Activated CD8-positive, alpha-beta memory T cell treated with anti-CD3 and anti-CD28 coated beads, Interleukin-2, amount 10 ng/mL, durations not matched to agents 7 days and 5 days (primary cell): Measurements from ENCODE around the gene KIF19. TPM values are rescaled to one million over a fixed set of nuclear protein-coding genes. Genes with fewer than 3 reads are reported as not detected.

Experiments
- ATAC-seq: fragments of 150-1000 bp; cut with Tn5 transposase; one replicate; pipeline ENCODE4 v1.10.0; 2021; ENCODE audit warnings: moderate library complexity
- CTCF ChIA-PET: fragments of 350-600 bp; sonication (Branson Sonifier 250); formaldehyde crosslinking; loops from one replicate; lab custom pipeline; 2021; ENCODE audit warnings: antibody characterized with exemption; lab: Charles Lee
- DNase-seq: peaks from one replicate; pipeline ENCODE4 v3.0.0-alpha.2; 2020
- H3K27ac Mint-ChIP-seq: one replicate; pipeline ENCODE4 v1.8.0; 2021; ENCODE audit warnings: mild to moderate bottlenecking, mixed read lengths
- H3K27me3 Mint-ChIP-seq: one replicate; pipeline ENCODE4 v1.8.0; 2021; ENCODE audit warnings: mixed read lengths
- H3K36me3 Mint-ChIP-seq: one replicate; pipeline ENCODE4 v1.8.0; 2021; ENCODE audit warnings: mild to moderate bottlenecking, mixed read lengths
- H3K4me1 Mint-ChIP-seq: one replicate; pipeline ENCODE4 v1.8.0; 2021; ENCODE audit warnings: mixed read lengths
- H3K4me3 Mint-ChIP-seq: one replicate; pipeline ENCODE4 v1.8.0; 2021; ENCODE audit warnings: mild to moderate bottlenecking, moderate library complexity, mixed read lengths
- H3K9me3 Mint-ChIP-seq: one replicate; pipeline ENCODE4 v1.8.0; 2022; ENCODE audit warnings: low read depth, mixed read lengths
- total RNA-seq, 2 experiments: library from RNA; stranded (reverse); gene quantifications; one replicate each; pipeline ENCODE4 v1.2.3, GENCODE V29; 2021

The KIF19 gene
- total RNA-seq, 2 experiments from 2014 or later, result 0.42 to 1.6 TPM

- CTCF ChIA-PET, result interaction anchor here (1.0 kb wide), 2 partner anchors 13 to 47 kb away, joined by 3 read pairs; partner anchors contain the start of gene BTBD17
Measured at GRCh38 chr17:74314877-74315276, 11.1 kb upstream of the KIF19 start.

GRCh38 chr17:74316220-74316619, 9.8 kb upstream of the KIF19 start:
- Mint-ChIP-seq H3K9me3 (peaks cover 5% of the 10 kb centered on the region), H3K27ac (no peak overlapping the region), H3K36me3 (no peaks in the 10 kb centered on the region), H3K4me1 (no peaks in the 10 kb centered on the region), H3K4me3 (no peak overlapping the region), H3K27me3 (peaks cover 2% of the 10 kb centered on the region)
- no peak for DNase-seq
- CTCF ChIA-PET, result interaction anchor here (0.8 to 1.0 kb wide), 2 partner anchors 13 to 15 kb away, joined by 3 to 4 read pairs; no protein-coding TSS in a partner anchor
- no peak for ATAC-seq

More at GRCh38 chr17:74314877-74315276, 11.1 kb upstream of the KIF19 start:
- H3K4me1 Mint-ChIP-seq, result no peaks in the 10 kb centered on the region
- H3K9me3 Mint-ChIP-seq, result peaks cover 5% of the 10 kb centered on the region
- H3K27me3 Mint-ChIP-seq, result no peaks in the 10 kb centered on the region
- ATAC-seq (no peak), DNase-seq (no peak)
- no peaks in the 10 kb centered on the region for H3K36me3 Mint-ChIP-seq
- no peak overlapping the region for H3K4me3 Mint-ChIP-seq
- H3K27ac Mint-ChIP-seq, result no peak overlapping the region

GRCh38 chr17:74317071-74317470, 9.0 kb upstream of the KIF19 start:
- Mint-ChIP-seq H3K27me3 (peaks cover 6% of the 10 kb centered on the region), H3K4me1 (no peaks in the 10 kb centered on the region), H3K27ac (no peak overlapping the region), H3K9me3 (peaks cover 5% of the 10 kb centered on the region), H3K36me3 (no peaks in the 10 kb centered on the region), H3K4me3 (no peak overlapping the region)
- no peak for DNase-seq
- CTCF ChIA-PET, result no interaction called here
- ATAC-seq, result no peak

DNA sequence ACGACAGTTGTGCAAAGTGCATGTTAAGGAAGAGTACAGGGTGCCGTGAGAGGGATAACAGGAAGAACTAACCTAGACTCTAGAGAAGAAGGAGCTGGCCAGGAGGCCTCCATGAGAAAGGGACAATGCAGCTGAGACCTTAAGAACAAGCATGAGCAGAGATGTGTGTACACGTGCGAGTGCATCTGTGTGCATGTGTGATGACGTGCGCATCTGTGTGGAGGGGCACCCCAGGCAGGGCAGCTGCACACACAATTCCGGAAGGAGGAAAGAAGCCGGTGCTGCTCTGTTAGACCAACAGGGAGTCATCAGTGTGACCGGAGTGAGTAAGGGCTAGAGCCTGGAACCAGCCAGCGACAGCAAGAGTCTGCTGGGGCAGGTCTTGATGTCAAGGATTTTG, 7.6 kb upstream of the KIF19 start:
- Mint-ChIP-seq H3K27me3 (peaks cover 12% of the 10 kb centered on the region), H3K27ac (no peak overlapping the region), H3K4me3 (no peak overlapping the region), H3K36me3 (no peaks in the 10 kb centered on the region), H3K9me3 (no peaks in the 10 kb centered on the region), H3K4me1 (no peaks in the 10 kb centered on the region)
- CTCF ChIA-PET, result interaction anchor here (3.4 kb wide), 1 partner anchor 35 kb away, joined by 12 read pairs; no protein-coding TSS in a partner anchor
- ATAC-seq (no peak), DNase-seq (no peak)

DNA sequence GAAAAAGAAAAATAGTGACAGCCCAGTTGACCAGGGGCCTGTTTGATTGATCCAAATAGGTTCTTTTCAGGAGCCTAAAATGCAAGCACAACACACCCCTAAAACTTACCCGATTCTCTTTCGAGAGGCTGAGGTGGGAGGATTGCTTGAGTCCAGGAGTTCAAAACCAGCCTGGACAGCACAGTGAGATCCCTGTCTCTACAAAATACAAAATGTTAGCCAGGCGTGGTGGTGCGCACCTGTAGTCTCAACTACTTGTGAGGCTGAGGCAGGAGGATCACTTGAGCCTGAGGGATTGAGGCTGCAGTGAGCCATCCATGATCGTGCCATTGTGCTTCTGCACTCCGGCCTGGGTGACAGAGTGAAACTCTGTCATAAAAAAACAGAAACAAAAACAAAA, 1.5 kb upstream of the KIF19 start:
- Mint-ChIP-seq H3K4me3 (no peak overlapping the region), H3K27me3 (peaks cover 34% of the 10 kb centered on the region), H3K4me1 (peaks cover 30% of the 10 kb centered on the region), H3K9me3 (no peaks in the 10 kb centered on the region), H3K27ac (no peak overlapping the region), H3K36me3 (no peaks in the 10 kb centered on the region)
- CTCF ChIA-PET, result no interaction called here
- ATAC-seq (no peak), DNase-seq (no peak)

GRCh38 chr17:74325376-74325742, 667 bp upstream of the KIF19 start:
- Mint-ChIP-seq H3K27ac (no peak overlapping the region), H3K4me1 (peaks cover 33% of the 10 kb centered on the region), H3K36me3 (no peaks in the 10 kb centered on the region), H3K9me3 (no peaks in the 10 kb centered on the region), H3K4me3 (peak overlapping the region; percentile 19), H3K27me3 (peaks cover 34% of the 10 kb centered on the region)
- ATAC-seq (peak; percentile 5), DNase-seq (no peak)
- CTCF ChIA-PET, result interaction anchor here (0.6 kb wide), 1 partner anchor 31 kb away, joined by 3 read pairs; no protein-coding TSS in a partner anchor

DNA sequence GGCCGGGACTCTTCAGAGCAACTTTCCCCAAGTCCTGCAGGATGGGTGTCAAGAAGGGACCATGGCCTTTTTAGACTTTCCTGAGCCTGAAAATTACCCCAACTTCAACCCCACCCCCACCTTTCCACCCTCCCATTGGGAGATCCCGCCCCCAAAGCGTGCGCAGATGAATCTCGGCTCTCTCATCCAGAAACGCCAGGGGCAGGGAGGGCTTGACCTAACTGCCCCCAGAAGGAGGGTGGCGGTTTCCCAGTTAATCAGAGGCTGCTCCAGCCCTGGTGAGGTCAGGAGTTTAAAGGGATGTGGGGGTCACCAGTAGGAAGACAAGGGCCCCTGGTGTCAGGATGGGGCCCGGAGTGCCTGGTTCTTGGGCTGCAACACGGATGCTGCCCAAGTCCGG, 480 bp downstream of the KIF19 start:
- Mint-ChIP-seq H3K4me3 (peak overlapping the region; percentile 36), H3K9me3 (no peaks in the 10 kb centered on the region), H3K4me1 (peaks cover 33% of the 10 kb centered on the region), H3K27ac (no peak overlapping the region), H3K27me3 (peaks cover 32% of the 10 kb centered on the region), H3K36me3 (no peaks in the 10 kb centered on the region)
- DNase-seq, result no peak
- CTCF ChIA-PET, result interaction anchor here (0.7 to 4.4 kb wide), 3 partner anchors 22 to 36 kb away, joined by 4 to 21 read pairs (median 4); partner anchors contain the start of gene BTBD17
- ATAC-seq, result no peak

DNA sequence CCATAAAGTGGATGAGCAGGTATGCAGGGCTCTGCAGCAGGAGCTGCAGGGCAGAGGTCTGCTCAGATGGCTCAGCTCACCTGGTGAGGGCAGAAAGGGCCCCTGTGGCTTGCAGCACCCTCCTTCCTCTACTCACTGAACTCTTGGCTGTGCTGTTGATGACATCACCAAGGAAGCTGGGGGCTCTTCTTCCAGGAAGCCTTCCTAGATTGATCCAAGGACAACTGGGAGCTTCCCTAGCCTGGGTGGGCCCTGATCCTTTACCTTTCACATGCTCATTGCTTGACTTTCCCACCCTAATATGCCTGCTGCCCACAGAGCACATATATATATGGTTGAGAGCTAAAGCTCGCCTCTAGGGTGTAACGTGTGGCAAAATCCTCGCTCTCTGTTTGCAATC, 2.5 kb downstream of the KIF19 start:
- Mint-ChIP-seq H3K27me3 (peaks cover 22% of the 10 kb centered on the region), H3K4me1 (peaks cover 38% of the 10 kb centered on the region), H3K4me3 (no peak overlapping the region), H3K36me3 (no peaks in the 10 kb centered on the region), H3K9me3 (no peaks in the 10 kb centered on the region), H3K27ac (peak overlapping the region; percentile 57)
- CTCF ChIA-PET, result interaction anchor here (1.0 to 4.4 kb wide), 6 partner anchors 19 to 40 kb away, joined by 3 to 21 read pairs (median 6); partner anchors contain the start of gene GPR142
- DNase-seq (no peak), ATAC-seq (no peak)

- Mint-ChIP-seq H3K27ac (peak overlapping the region; percentile 71), H3K4me3 (no peak overlapping the region), H3K9me3 (no peaks in the 10 kb centered on the region), H3K36me3 (no peaks in the 10 kb centered on the region), H3K27me3 (peaks cover 18% of the 10 kb centered on the region), H3K4me1 (peaks cover 43% of the 10 kb centered on the region)
- no peak for DNase-seq
- CTCF ChIA-PET, result interaction anchor here (1.1 to 4.4 kb wide), 5 partner anchors 18 to 116 kb away, joined by 3 to 21 read pairs (median 8); partner anchors contain the start of genes GPR142 and TTYH2
- no peak for ATAC-seq
Measured at GRCh38 chr17:74329378-74329777, 3.4 kb downstream of the KIF19 start.

DNA sequence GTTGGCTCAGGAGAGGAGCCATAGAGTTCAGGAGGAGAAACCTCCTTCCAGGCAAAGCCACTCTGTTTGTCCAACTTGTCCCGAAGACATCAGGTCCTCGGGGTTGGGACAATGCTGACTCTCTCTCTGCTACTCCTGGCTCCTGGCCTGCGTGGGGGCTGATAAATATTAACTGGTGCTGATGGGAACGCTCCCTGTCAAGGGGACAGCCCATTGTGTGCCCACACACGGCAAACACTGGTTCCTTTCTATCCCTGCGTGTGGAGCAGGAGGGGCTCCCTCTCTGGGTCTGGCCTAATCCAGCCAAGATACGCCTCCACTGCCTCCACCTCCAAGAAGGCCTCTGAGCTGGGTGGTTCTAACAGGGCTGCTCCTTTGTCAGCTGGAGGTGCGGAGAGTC, 4.4 kb downstream of the KIF19 start:
- Mint-ChIP-seq H3K9me3 (no peaks in the 10 kb centered on the region), H3K27me3 (peaks cover 8% of the 10 kb centered on the region), H3K36me3 (no peaks in the 10 kb centered on the region), H3K4me1 (peaks cover 48% of the 10 kb centered on the region), H3K27ac (no peak overlapping the region), H3K4me3 (no peak overlapping the region)
- ATAC-seq (no peak), DNase-seq (no peak)
- CTCF ChIA-PET, result interaction anchor here (2.7 to 4.4 kb wide), 2 partner anchors 26 to 30 kb away, joined by 9 to 21 read pairs; no protein-coding TSS in a partner anchor

- H3K9me3 Mint-ChIP-seq, result no peaks in the 10 kb centered on the region
- CTCF ChIA-PET, result no interaction called here
- H3K4me1 Mint-ChIP-seq, result peaks cover 45% of the 10 kb centered on the region
- H3K27me3 Mint-ChIP-seq, result no peaks in the 10 kb centered on the region
- H3K4me3 Mint-ChIP-seq, result no peak overlapping the region
- DNase-seq (no peak), ATAC-seq (no peak)
- H3K36me3 Mint-ChIP-seq, result no peaks in the 10 kb centered on the region
- no peak overlapping the region for H3K27ac Mint-ChIP-seq
Measured at GRCh38 chr17:74332017-74332650, 6.1 kb downstream of the KIF19 start.

- Mint-ChIP-seq H3K4me1 (peaks cover 42% of the 10 kb centered on the region), H3K4me3 (no peak overlapping the region), H3K9me3 (no peaks in the 10 kb centered on the region), H3K27me3 (no peaks in the 10 kb centered on the region), H3K36me3 (no peaks in the 10 kb centered on the region), H3K27ac (no peak overlapping the region)
- DNase-seq, result no peak
- no peak for ATAC-seq
- CTCF ChIA-PET, result no interaction called here
Measured at GRCh38 chr17:74332763-74333283, 6.8 kb downstream of the KIF19 start.

DNA sequence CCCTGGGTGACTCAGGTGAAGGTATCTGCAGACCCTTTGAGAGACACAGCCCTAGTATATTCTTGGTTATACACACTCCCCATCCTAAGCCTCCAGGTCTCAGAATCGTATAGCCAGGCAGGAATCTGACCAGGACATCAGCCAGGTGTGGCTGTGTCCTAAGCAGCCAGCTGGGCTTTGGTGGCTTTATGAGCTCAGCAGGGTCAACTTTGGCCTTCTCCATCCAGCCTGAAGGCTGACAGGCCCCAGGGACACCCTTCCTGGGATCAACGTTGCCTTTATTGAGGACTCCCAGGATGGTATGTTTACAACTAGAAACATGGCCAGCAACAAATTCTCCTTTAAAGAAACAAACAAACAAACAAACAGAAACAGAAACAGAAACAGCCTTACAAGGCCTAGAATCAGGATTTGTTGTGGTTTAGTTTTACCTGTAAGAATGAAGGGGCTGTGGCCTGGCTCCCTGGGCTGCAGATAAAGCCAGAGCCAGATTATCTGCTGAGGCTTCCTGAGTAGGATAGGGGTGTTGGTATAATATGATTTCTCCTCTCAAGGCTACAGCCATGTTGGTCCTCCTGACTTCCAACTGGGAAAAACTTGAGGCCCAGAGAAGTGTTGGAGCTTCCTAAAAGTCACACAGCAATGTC, 8.5 kb downstream of the KIF19 start:
- Mint-ChIP-seq H3K9me3 (no peaks in the 10 kb centered on the region), H3K4me1 (peaks cover 29% of the 10 kb centered on the region), H3K36me3 (no peaks in the 10 kb centered on the region), H3K27ac (peak overlapping the region; percentile 61), H3K4me3 (no peak overlapping the region), H3K27me3 (no peaks in the 10 kb centered on the region)
- DNase-seq, result peak; percentile 63
- ATAC-seq, result peak; percentile 69
- CTCF ChIA-PET, result interaction anchor here (0.8 to 1.9 kb wide), 6 partner anchors 11 to 158 kb away, joined by 3 to 8 read pairs (median 3); partner anchors contain the start of gene GPR142
